Spleen (tissue), 11 donors: ENCODE data around the gene UBL7. TPM values are rescaled to one million over a fixed set of nuclear protein-coding genes. Genes with fewer than 3 reads are reported as not detected.

Experiments
- DNase-seq: peaks from one replicate; pipeline ENCODE4 v3.0.0-alpha.2; 2020
- H3K27ac ChIP-seq, 8 donors: fragments of 200-600 bp; sonication (generic) in 7 of 8; 1 replicate in 4 of 8; 2 replicates in 4 of 8; pipeline versions ENCODE4 v1.5.0 to v1.8.0; 2016 to 2021; ENCODE audit warnings: inconsistent platforms in 4 of 8, mild to moderate bottlenecking in 4 of 8, moderate library complexity in 1 of 8
- H3K27me3 ChIP-seq, 7 donors: fragments of 200-600 bp; sonication (generic) in 6 of 7; replicated peaks in 1 of 7; 1 replicate in 4 of 7; 2 replicates in 3 of 7; pipeline versions ENCODE4 v1.5.0 to v1.8.0; 2016 to 2021; ENCODE audit warnings: inconsistent platforms in 3 of 7, mild to moderate bottlenecking in 1 of 7
- H3K36me3 ChIP-seq, 6 donors: fragments of 200-600 bp; sonication (generic) in 5 of 6; 1 replicate in 4 of 6; 2 replicates in 2 of 6; pipeline versions ENCODE4 v1.5.0 to v1.8.0; 2016 to 2021; ENCODE audit warnings: inconsistent platforms in 2 of 6
- H3K4me1 ChIP-seq, 6 donors: fragments of 200-600 bp; sonication (generic) in 5 of 6; 1 replicate in 3 of 6; 2 replicates in 3 of 6; pipeline versions ENCODE4 v1.5.0 to v1.8.0; 2016 to 2021; ENCODE audit warnings: inconsistent platforms in 3 of 6
- H3K4me3 ChIP-seq, 8 donors: fragments of 200-600 bp; sonication (generic) in 7 of 8; 1 replicate in 4 of 8; 2 replicates in 4 of 8; pipeline versions ENCODE4 v1.5.0 to v1.8.0; 2016 to 2021; ENCODE audit warnings: inconsistent platforms in 4 of 8, mild to moderate bottlenecking in 4 of 8, moderate library complexity in 2 of 8
- H3K9me3 ChIP-seq, 8 donors: fragments of 200-600 bp; sonication (generic) in 7 of 8; 1 replicate in 4 of 8; 2 replicates in 4 of 8; pipeline versions ENCODE4 v1.5.0 to v1.8.0; 2016 to 2021; ENCODE audit warnings: inconsistent platforms in 4 of 8
- CTCF ChIP-seq, 11 experiments: fragments of 200-600 bp in 7 of 11; fragments of 450-650 bp in 4 of 11; sonication (generic) in 4 of 11; IDR thresholded peaks in 8 of 11; conservative IDR thresholded peaks in 3 of 11; 1 replicate in 7 of 11; 2 replicates in 4 of 11; pipeline versions ENCODE4 v1.4.0 to v1.8.0; 2016 to 2021; ENCODE audit warnings: antibody characterized with exemption in 11 of 11, inconsistent platforms in 4 of 11, mild to moderate bottlenecking in 1 of 11
- POLR2A ChIP-seq, 3 donors: fragments of 450-650 bp; IDR thresholded peaks; one replicate each; pipeline ENCODE4 v1.5.1; 2017; ENCODE audit warnings: antibody characterized with exemption in 3 of 3, mild to moderate bottlenecking in 1 of 3
- POLR2AphosphoS5 ChIP-seq, 3 donors: sonication (generic); formaldehyde crosslinking; IDR thresholded peaks; one replicate each; pipeline ENCODE4 v1.5.1; 2017; ENCODE audit warnings: antibody characterized with exemption in 3 of 3
- WGBS, 5 donors: extraction: QIAGEN DNeasy Blood & Tissue Kit in 3 of 5; methylation state at CpG; one replicate each; pipeline versions ENCODE4 v1.1.5 to v1.1.7; 2013 to 2018; 5-methylcytosine and 5-hydroxymethylcytosine counted together
- intact Hi-C: fragments of 100-400 bp; cut with DNase I; formaldehyde crosslinking; loops from one replicate; pipeline ENCODE4 v1.15.0; 2023; ENCODE audit warnings: low total_unique reads
- polyA plus RNA-seq, 3 donors: library from polyadenylated mRNA; stranded (reverse); fragments of 200-250 nt; gene quantifications; one replicate each; pipeline ENCODE4 v1.2.1, GENCODE V29; 2013
- total RNA-seq, 7 donors: library from RNA; depleted of rRNA in 3 of 7; stranded (reverse); fragments of >200 nt in 3 of 7; fragmentation: NEBNext Ultra II Directional in 4 of 7; extraction: Animal tissue kit (Norgen Biotek cat#: 25700) in 4 of 7; gene quantifications; one replicate each; pipeline versions ENCODE4 v1.1.0 to v1.2.1, GENCODE V29; 2016 to 2021
- donor health status: healthy with polysubstance abuse.
- donor health status: DM: no; HTN: no; CAD: no; lungs with moderate emphysema.
- donor health status: DM: no; HTN: no; CAD: no.
- donor health status: Bipolar disorder and iron deficiency.
- donor health status: healthy.
- donor health status: DM: no; HTN: no; CAD: no.
- donor health status: DM: yes; HTN: yes; CAD: no.

UBL7 gene
- total and polyA plus RNA-seq, 10 donors: 36.9 to 83.9 (median 47.7) TPM

GRCh38 chr15:74405823-74406222 lies 55.1 kb downstream of the UBL7 start:
- no peak for DNase-seq
- Histone ChIP-seq H3K27me3 (no peaks in the 10 kb centered on the region), H3K27ac (peak overlapping the region; percentile 48 to 93 (median 82)), H3K4me1 (peaks cover 69 to 100% (median 94%) of the 10 kb centered on the region in 6 donors), H3K36me3 (peaks cover 0 to 20% (median 10%) of the 10 kb centered on the region in 6 donors), H3K4me3 (no peak overlapping the region), H3K9me3 (no peaks in the 10 kb centered on the region)
- WGBS, 5 donors: 60 to 85% (median 66%) methylated on average over 7 of the region's 7 CpGs
- intact Hi-C loops: no loop called here
- TF ChIP-seq POLR2AphosphoS5 (IDR thresholded peaks at IDR 0.05) (peak in 2 of 3 donors; percentile 57 to 64), CTCF (IDR thresholded peaks at IDR 0.05 in 8 of 11, conservative IDR thresholded peaks at IDR 0.05 in 3 of 11) (no peak)

- TF ChIP-seq CTCF (IDR thresholded peaks at IDR 0.05 in 8 of 11, conservative IDR thresholded peaks at IDR 0.05 in 3 of 11) (no peak), POLR2A (IDR thresholded peaks at IDR 0.05) (no peak), POLR2AphosphoS5 (IDR thresholded peaks at IDR 0.05) (peak; percentile 54 to 58 (median 56))
- H3K27ac ChIP-seq: peak overlapping the region; percentile 67 to 93 (median 84)
- intact Hi-C loops: no loop called here
- DNase-seq: no peak
- no peaks in the 10 kb centered on the region for H3K27me3 ChIP-seq
- peaks cover 81 to 100% (median 98%) of the 10 kb centered on the region in 6 donors for H3K4me1 ChIP-seq
- 22 to 42% (median 29%) methylated on average over 16 of the region's 16 CpGs for WGBS, 5 donors
- H3K36me3 ChIP-seq: peaks cover 0 to 3% (median 0%) of the 10 kb centered on the region in 6 donors
- no peaks in the 10 kb centered on the region for H3K9me3 ChIP-seq
- H3K4me3 ChIP-seq: peak overlapping the region in 2 of 8 donors; percentile 7 to 46
Measured at GRCh38 chr15:74403991-74404563, 56.9 kb downstream of the UBL7 start.

- H3K9me3 ChIP-seq: no peaks in the 10 kb centered on the region
- peak overlapping the region; percentile 67 to 93 (median 84) for H3K27ac ChIP-seq
- no peaks in the 10 kb centered on the region for H3K36me3 ChIP-seq
- peak overlapping the region in 2 of 8 donors; percentile 7 to 46 for H3K4me3 ChIP-seq
- H3K27me3 ChIP-seq: no peaks in the 10 kb centered on the region
- intact Hi-C loops: no loop called here
- 45 to 76% (median 57%) methylated on average over 8 to 10 of the region's 10 CpGs for whole genome bisulfite sequencing, 5 donors
- H3K4me1 ChIP-seq: peaks cover 86 to 100% (median 98%) of the 10 kb centered on the region in 6 donors
- TF ChIP-seq CTCF (IDR thresholded peaks at IDR 0.05 in 8 of 11, conservative IDR thresholded peaks at IDR 0.05 in 3 of 11) (no peak), POLR2AphosphoS5 (IDR thresholded peaks at IDR 0.05) (no peak), POLR2A (IDR thresholded peaks at IDR 0.05) (no peak)
- DNase-seq: no peak
Measured at GRCh38 chr15:74403588-74403919, 57.4 kb downstream of the UBL7 start.

- Histone ChIP-seq H3K36me3 (no peaks in the 10 kb centered on the region), H3K4me3 (peak overlapping the region in 2 of 8 donors; percentile 7 to 46), H3K4me1 (peaks cover 85 to 100% (median 98%) of the 10 kb centered on the region in 6 donors), H3K27me3 (no peaks in the 10 kb centered on the region), H3K9me3 (no peaks in the 10 kb centered on the region), H3K27ac (peak overlapping the region; percentile 67 to 93 (median 84))
- TF ChIP-seq CTCF (IDR thresholded peaks at IDR 0.05 in 8 of 11, conservative IDR thresholded peaks at IDR 0.05 in 3 of 11) (peak in 6 of 11 experiments; percentile 17 to 33 (median 26)), POLR2AphosphoS5 (IDR thresholded peaks at IDR 0.05) (peak; percentile 85 to 96 (median 95)), POLR2A (IDR thresholded peaks at IDR 0.05) (peak in 1 of 3 donors; percentile 11)
- DNase-seq: peak; percentile 96
- intact Hi-C loops: no loop called here
- 10 to 15% (median 14%) methylated on average over 7 to 13 of the region's 13 CpGs for WGBS, 5 donors
Measured at GRCh38 chr15:74402873-74403587, 57.9 kb downstream of the UBL7 start.
